HG03469 (cell line): ENCODE measurements around the gene HPGDS.

Experiments
- ATAC-seq: cut with Tn5 transposase; IDR thresholded peaks from one replicate; pipeline ENCODE4 v1.9.1; 2021; ENCODE audit warnings: mild to moderate bottlenecking, moderate library complexity, moderate number of reproducible peaks; ENCODE audit not compliant: unreplicated experiment

HPGDS gene

GRCh38 chr4:94262163-94263016 lies 80.2 kb downstream of the HPGDS start:
- no peak for ATAC-seq

DNA sequence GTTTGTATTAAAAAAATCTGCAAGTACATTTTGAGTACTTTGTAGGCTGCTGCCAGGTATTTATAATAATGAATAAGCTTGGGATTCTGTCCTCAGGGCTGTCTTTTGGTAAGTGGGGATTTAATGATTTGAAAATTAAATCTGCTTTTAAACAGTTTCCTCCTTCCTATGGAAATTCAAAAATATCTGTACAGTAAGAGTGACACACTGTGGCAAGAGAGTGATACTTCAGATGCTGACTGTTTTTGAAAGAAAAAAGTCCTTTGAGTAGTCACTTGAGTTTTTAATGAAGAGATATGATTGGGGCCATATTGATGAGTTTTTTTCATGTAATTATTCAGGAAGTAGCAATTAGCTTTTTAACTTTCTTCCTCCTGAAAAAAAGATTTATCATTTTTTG lies 85.8 kb downstream of the HPGDS start:
- no peak for ATAC-seq

- ATAC-seq, result no peak
These were observed 86.4 kb downstream of the HPGDS start for GRCh38 chr4:94256144-94256783.

DNA sequence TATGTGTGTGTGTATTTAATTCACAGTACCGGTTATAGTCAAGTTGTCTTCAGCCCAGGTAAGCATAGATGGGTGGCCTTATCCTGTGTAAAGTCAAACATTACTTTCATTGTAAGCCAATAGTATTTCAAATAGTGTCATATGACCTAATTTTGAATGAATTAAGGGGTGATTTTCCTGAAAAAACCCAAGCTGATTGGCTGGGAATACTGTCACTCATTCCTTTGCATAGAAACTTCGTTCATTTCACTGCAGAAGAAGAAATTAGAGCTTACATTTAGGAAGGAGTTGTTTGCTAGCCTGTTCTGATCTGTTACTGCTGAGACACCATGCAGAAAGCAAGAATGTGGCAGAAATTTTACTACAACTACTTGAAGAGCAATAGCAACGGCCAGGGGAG lies 89.6 kb downstream of the HPGDS start:
- no peak for ATAC-seq

DNA sequence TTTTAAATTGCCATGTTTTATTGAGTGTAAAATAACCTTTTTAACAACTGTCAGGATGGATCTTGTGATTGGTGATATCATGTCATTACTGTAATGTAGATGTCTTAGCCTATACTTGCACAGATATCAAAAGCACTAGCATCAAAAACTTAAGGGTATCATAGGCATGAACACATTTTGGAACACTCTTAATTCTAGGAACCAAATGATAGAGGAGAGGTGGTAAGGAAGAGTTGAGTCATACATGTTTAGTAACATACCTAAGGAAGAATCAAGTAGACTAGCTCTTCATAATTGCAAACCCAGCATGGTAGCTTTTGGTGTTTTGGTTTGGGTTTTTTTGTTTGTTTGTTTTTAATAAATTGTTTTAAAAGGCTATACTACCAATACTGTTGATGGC lies 91.5 kb downstream of the HPGDS start:
- ATAC-seq, result no peak
